Mesenchymal stem cell (in vitro differentiated cells and primary cell): ENCODE data around the gene TNS1.

Source experiments
- DNase-seq: peaks from one replicate; pipeline ENCODE4 v3.0.0-alpha.2; 2013
- H2AFZ ChIP-seq: one replicate; pipeline ENCODE4 v1.6.1; 2013; ENCODE audit warnings: low read depth, mild to moderate bottlenecking, control low read depth, inconsistent platforms, low read length, moderate library complexity
- H2AK5ac ChIP-seq: 2 replicates; pipeline ENCODE4 v1.6.1; 2013; ENCODE audit warnings: low read length, moderate library complexity, mild to moderate bottlenecking, inconsistent platforms; ENCODE audit not compliant: severe bottlenecking
- H2BK120ac ChIP-seq: one replicate; pipeline ENCODE4 v1.6.1; 2013; ENCODE audit warnings: low read depth, mild to moderate bottlenecking, inconsistent platforms, low read length, moderate library complexity
- H2BK12ac ChIP-seq, 2 experiments: one replicate each; pipeline ENCODE4 v1.6.1; 2013; ENCODE audit warnings: inconsistent platforms in 2 of 2, low read length in 2 of 2, mild to moderate bottlenecking in 2 of 2, moderate library complexity in 2 of 2, control low read depth in 1 of 2
- H2BK15ac ChIP-seq: one replicate; pipeline ENCODE4 v1.6.1; 2013; ENCODE audit warnings: mild to moderate bottlenecking, low read depth, inconsistent platforms; ENCODE audit not compliant: poor library complexity, severe bottlenecking
- H2BK5ac ChIP-seq: 2 replicates; pipeline ENCODE4 v1.6.1; 2013; ENCODE audit warnings: low read depth, mild to moderate bottlenecking, low read length, control low read depth, inconsistent platforms; ENCODE audit not compliant: poor library complexity, severe bottlenecking
- H3K14ac ChIP-seq, 2 experiments: one replicate each; pipeline ENCODE4 v1.6.1; 2013; ENCODE audit warnings: inconsistent platforms in 2 of 2, low read length in 2 of 2, control low read depth in 1 of 2, mild to moderate bottlenecking in 1 of 2, moderate library complexity in 1 of 2
- H3K18ac ChIP-seq, 2 experiments: one replicate each; pipeline ENCODE4 v1.6.1; 2013; ENCODE audit warnings: inconsistent platforms in 2 of 2, low read length in 2 of 2, control low read depth in 1 of 2, low read depth in 1 of 2, mild to moderate bottlenecking in 1 of 2
- H3K23ac ChIP-seq, 2 experiments: one replicate each; pipeline ENCODE4 v1.6.1; 2013; ENCODE audit warnings: inconsistent platforms in 2 of 2, low read length in 2 of 2, mild to moderate bottlenecking in 2 of 2, moderate library complexity in 2 of 2, control low read depth in 1 of 2
- H3K27ac ChIP-seq: 2 replicates; pipeline ENCODE4 v1.5.1; 2013; ENCODE audit warnings: mild to moderate bottlenecking, moderate library complexity, low read length, control low read depth, inconsistent platforms; ENCODE audit not compliant: poor library complexity, severe bottlenecking
- H3K27me3 ChIP-seq, 2 experiments: 2 replicates each; pipeline versions ENCODE4 v1.6.1 to v1.7.0; 2013; ENCODE audit warnings: low read length in 2 of 2, mild to moderate bottlenecking in 2 of 2, moderate library complexity in 2 of 2, control low read depth in 1 of 2, inconsistent platforms in 1 of 2; ENCODE audit not compliant: control insufficient read depth in 1 of 2, insufficient read depth in 1 of 2
- H3K36me3 ChIP-seq, 2 experiments: 2 replicates each; pipeline versions ENCODE4 v1.6.1 to v1.7.0; 2013; ENCODE audit warnings: low read length in 2 of 2, control low read depth in 1 of 2, inconsistent platforms in 1 of 2, low read depth in 1 of 2, mild to moderate bottlenecking in 1 of 2; ENCODE audit not compliant: insufficient read depth in 2 of 2, control insufficient read depth in 1 of 2
- H3K4ac ChIP-seq, 2 experiments: one replicate each; pipeline ENCODE4 v1.6.1; 2013; ENCODE audit warnings: inconsistent platforms in 2 of 2, low read length in 2 of 2, mild to moderate bottlenecking in 2 of 2, moderate library complexity in 2 of 2, control low read depth in 1 of 2, low read depth in 1 of 2
- H3K4me1 ChIP-seq: 2 replicates; pipeline ENCODE4 v1.6.1; 2013; ENCODE audit warnings: low read depth, low read length, control low read depth; ENCODE audit not compliant: control insufficient read depth, insufficient read depth
- H3K4me2 ChIP-seq: 2 replicates; pipeline ENCODE4 v1.6.1; 2013; ENCODE audit warnings: low read length, mild to moderate bottlenecking, inconsistent platforms; ENCODE audit not compliant: poor library complexity, severe bottlenecking
- H3K4me3 ChIP-seq, 2 experiments: 2 replicates each; pipeline versions ENCODE4 v1.5.1 to v1.7.0; 2013; ENCODE audit warnings: low read length in 2 of 2, mild to moderate bottlenecking in 2 of 2, control low read depth in 1 of 2, low read depth in 1 of 2; ENCODE audit not compliant: insufficient read depth in 1 of 2
- H3K79me1 ChIP-seq: replicated peaks from 2 replicates; pipeline ENCODE4 v1.6.1; 2013; ENCODE audit warnings: mild to moderate bottlenecking, control low read depth, low read length, inconsistent platforms; ENCODE audit not compliant: poor library complexity, severe bottlenecking
- H3K9ac ChIP-seq: 2 replicates; pipeline ENCODE4 v1.7.0; 2013; ENCODE audit warnings: mild to moderate bottlenecking, low read length, moderate library complexity
- H3K9me3 ChIP-seq: 2 replicates; pipeline ENCODE4 v1.7.0; 2013; ENCODE audit warnings: mild to moderate bottlenecking, low read length; ENCODE audit not compliant: control insufficient read depth
- H4K8ac ChIP-seq: one replicate; pipeline ENCODE4 v1.6.1; 2013; ENCODE audit warnings: inconsistent platforms, mild to moderate bottlenecking, low read length, moderate library complexity
- H4K91ac ChIP-seq: one replicate; pipeline ENCODE4 v1.6.1; 2013; ENCODE audit warnings: mild to moderate bottlenecking, low read length, inconsistent platforms
- WGBS: methylation state at CpG from one replicate; pipeline ENCODE4 v1.1.7; 2013; ENCODE audit warnings: mixed read lengths; 5-methylcytosine and 5-hydroxymethylcytosine counted together

TNS1 gene

GRCh38 chr2:217900780-217901360 lies 101.9 kb downstream of the TNS1 start:
- Histone ChIP-seq H3K18ac (no peak overlapping the region), H3K36me3 (peaks cover 49 to 76% of the 10 kb centered on the region in 2 experiments), H2AK5ac (no peak overlapping the region), H3K27ac (no peak overlapping the region), H3K14ac (no peak overlapping the region), H2BK15ac (no peak overlapping the region), H2BK120ac (no peak overlapping the region), H3K4me2 (no peak overlapping the region), H3K4me3 (no peak overlapping the region), H3K23ac (no peak overlapping the region), H3K9ac (no peak overlapping the region), H3K27me3 (no peaks in the 10 kb centered on the region), H2BK12ac (no peak overlapping the region), H2BK5ac (no peak overlapping the region), H4K8ac (no peak overlapping the region), H3K4me1 (peaks cover 40% of the 10 kb centered on the region), H3K4ac (no peak overlapping the region), H2AFZ (no peak overlapping the region), H4K91ac (no peak overlapping the region), H3K79me1 (peaks cover 32% of the 10 kb centered on the region), H3K9me3 (no peaks in the 10 kb centered on the region)
- WGBS, result 93% methylated on average over 7 of the region's 7 CpGs
- no peak for DNase-seq

DNA sequence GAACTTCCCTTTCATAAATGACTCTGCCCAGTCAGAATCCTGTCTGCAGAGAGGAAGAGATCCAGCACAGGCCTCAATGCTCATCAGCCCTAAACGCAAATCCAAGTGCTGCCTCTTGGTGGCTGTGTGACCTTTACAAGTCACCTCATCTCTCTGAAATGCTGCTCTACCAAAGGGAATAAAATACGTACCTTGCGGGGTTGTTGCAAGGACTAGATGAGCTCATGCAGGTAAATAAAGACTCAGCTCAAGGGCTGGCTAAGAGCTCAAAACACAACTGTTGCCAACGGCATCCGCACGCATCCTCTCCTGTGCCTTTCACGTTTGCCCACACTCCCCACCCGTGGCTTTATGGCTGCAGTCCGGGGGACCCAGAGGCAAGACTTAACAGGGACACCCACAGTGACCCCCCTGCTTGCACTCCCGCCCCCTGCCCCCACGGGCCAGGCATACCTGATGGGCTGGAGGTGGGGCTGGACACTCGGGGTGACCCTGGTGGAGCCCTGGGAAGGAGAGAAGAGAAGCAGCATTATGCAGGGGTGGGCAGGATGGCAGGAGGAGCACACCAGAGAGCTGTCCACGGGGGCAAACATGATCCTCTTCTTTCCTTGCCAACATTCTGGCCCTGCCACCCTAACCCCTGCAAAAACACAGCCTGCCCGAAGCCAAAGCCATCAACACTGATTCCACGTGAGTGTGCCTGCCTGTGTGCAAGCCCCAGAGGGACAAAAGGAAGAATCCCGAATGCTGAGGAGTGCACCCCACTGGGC lies 102.6 kb downstream of the TNS1 start:
- H3K9me3 ChIP-seq, result no peaks in the 10 kb centered on the region
- no peak overlapping the region for H3K4me3 ChIP-seq
- H3K4me1 ChIP-seq, result peaks cover 40% of the 10 kb centered on the region
- no peak overlapping the region for H4K8ac ChIP-seq
- H3K79me1 ChIP-seq, result peaks cover 25% of the 10 kb centered on the region
- H2BK5ac ChIP-seq, result no peak overlapping the region
- no peak overlapping the region for H3K9ac ChIP-seq
- 86% methylated on average over 16 of the region's 16 CpGs for WGBS
- no peak overlapping the region for H3K4me2 ChIP-seq
- H3K23ac ChIP-seq, result no peak overlapping the region
- no peak for DNase-seq
- no peak overlapping the region for H3K27ac ChIP-seq
- no peaks in the 10 kb centered on the region for H3K27me3 ChIP-seq
- H2AK5ac ChIP-seq, result no peak overlapping the region
- H3K4ac ChIP-seq, result no peak overlapping the region
- no peak overlapping the region for H2AFZ ChIP-seq
- H3K14ac ChIP-seq, result no peak overlapping the region
- H4K91ac ChIP-seq, result no peak overlapping the region
- H2BK120ac ChIP-seq, result no peak overlapping the region
- no peak overlapping the region for H3K18ac ChIP-seq
- H2BK15ac ChIP-seq, result no peak overlapping the region
- H3K36me3 ChIP-seq, result peaks cover 49 to 76% of the 10 kb centered on the region in 2 experiments
- H2BK12ac ChIP-seq, result no peak overlapping the region

DNA sequence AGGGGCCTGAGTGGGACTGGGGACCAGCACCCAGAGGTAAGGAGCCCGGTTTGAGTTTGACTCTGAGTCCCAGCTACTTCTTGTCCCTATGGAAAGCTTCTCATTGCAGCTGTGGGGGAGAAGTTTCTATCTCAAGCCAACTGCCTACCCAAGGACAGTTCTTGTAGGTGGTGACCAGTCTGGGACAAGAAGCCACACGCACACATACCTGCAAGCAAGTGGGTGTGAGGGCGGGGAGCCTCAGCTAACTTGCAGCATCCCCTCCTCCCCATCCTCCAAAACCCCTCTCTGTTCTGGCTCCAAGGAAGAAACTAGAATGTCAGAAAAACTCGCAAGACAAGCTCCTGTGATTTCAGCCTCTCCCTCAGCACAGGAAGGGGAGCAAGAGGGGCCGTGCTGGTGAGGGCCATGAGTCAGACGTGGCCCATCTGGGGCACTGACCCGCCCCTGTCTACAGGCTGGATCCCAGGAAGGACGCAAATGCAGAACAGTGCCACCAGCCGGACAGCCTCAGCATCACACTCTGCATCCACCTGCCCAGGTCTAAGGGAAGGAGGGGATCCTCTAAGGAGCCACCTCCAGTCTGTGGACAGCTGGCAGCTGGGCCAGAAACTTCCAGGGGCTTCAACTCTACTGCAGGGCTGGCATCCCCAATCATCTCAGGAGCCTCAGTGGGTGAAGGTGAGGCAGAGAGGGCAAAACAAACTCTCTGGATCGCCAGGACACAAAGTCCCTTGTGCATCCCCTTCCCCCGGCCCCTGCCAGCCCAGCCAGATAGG lies 103.4 kb downstream of the TNS1 start:
- Histone ChIP-seq H3K14ac (no peak overlapping the region), H3K79me1 (peaks cover 23% of the 10 kb centered on the region), H3K18ac (peak overlapping the region in 1 of 2 experiments; percentile 13), H3K27me3 (no peaks in the 10 kb centered on the region), H3K4me2 (no peak overlapping the region), H3K4me1 (peaks cover 40% of the 10 kb centered on the region), H4K91ac (no peak overlapping the region), H2BK5ac (no peak overlapping the region), H3K4ac (no peak overlapping the region), H2BK120ac (no peak overlapping the region), H3K36me3 (peaks cover 49 to 74% of the 10 kb centered on the region in 2 experiments), H2AFZ (no peak overlapping the region), H2BK12ac (no peak overlapping the region), H4K8ac (no peak overlapping the region), H3K23ac (no peak overlapping the region), H3K27ac (no peak overlapping the region), H3K4me3 (peak overlapping the region in 1 of 2 experiments; percentile 10), H2AK5ac (no peak overlapping the region), H3K9me3 (no peaks in the 10 kb centered on the region), H2BK15ac (no peak overlapping the region), H3K9ac (peak overlapping the region; percentile 55)
- 38% methylated on average over 10 of the region's 11 CpGs for WGBS
- DNase-seq, result peak; percentile 85
